Prostate gland (tissue), 2 donors: ENCODE results near the gene GNAQ. TPM values are rescaled to one million over a fixed set of nuclear protein-coding genes. Genes with fewer than 3 reads are reported as not detected.

ENCODE experiments used
- DNase-seq: peaks from one replicate; pipeline ENCODE4 v3.0.0-alpha.2; 2019; ENCODE audit warnings: low spot score
- H3K27ac ChIP-seq, 2 donors: fragments of 200-600 bp; sonication (generic); 2 replicates each; pipeline ENCODE4 v1.5.1; 2017 to 2019
- H3K27me3 ChIP-seq: fragments of 200-600 bp; sonication (generic); replicated peaks from 2 replicates; pipeline ENCODE4 v1.5.1; 2019; ENCODE audit not compliant: insufficient read depth
- H3K36me3 ChIP-seq, 2 donors: fragments of 200-600 bp; sonication (generic); 1 replicate in 1 of 2; 2 replicates in 1 of 2; pipeline versions ENCODE4 v1.5.1 to v1.8.1; 2017 to 2019
- H3K4me1 ChIP-seq: fragments of 200-600 bp; sonication (generic); replicated peaks from 2 replicates; pipeline ENCODE4 v1.5.1; 2019
- H3K4me3 ChIP-seq, 2 donors: fragments of 200-600 bp; sonication (generic); 2 replicates each; pipeline ENCODE4 v1.5.1; 2017 to 2019
- H3K9me3 ChIP-seq: fragments of 200-600 bp; sonication (generic); 2 replicates; pipeline ENCODE4 v1.5.1; 2017
- POLR2A ChIP-seq: fragments of 450-650 bp; IDR thresholded peaks from one replicate; pipeline ENCODE4 v1.6.1; 2016; ENCODE audit warnings: antibody characterized with exemption, mild to moderate bottlenecking
- POLR2AphosphoS5 ChIP-seq: sonication (generic); formaldehyde crosslinking; IDR thresholded peaks from one replicate; pipeline ENCODE4 v1.6.1; 2017; ENCODE audit warnings: antibody characterized with exemption
- WGBS: methylation state at CpG from one replicate; pipeline ENCODE4 v1.1.5; 2018; 5-methylcytosine and 5-hydroxymethylcytosine counted together
- intact Hi-C: fragments of 100-400 bp; cut with DNase I; formaldehyde crosslinking; loops from one replicate; pipeline ENCODE4 v1.14.2; 2022
- total RNA-seq, 2 donors: library from RNA; depleted of rRNA; stranded (reverse); fragments of >200 nt; gene quantifications; one replicate each; pipeline ENCODE4 v1.1.0, GENCODE V29; 2016
- TF ChIP-seq, protein P1 (sequence below), 4 experiments: fragments of 200-600 bp in 2 of 4; fragments of 450-650 bp in 2 of 4; sonication (generic) in 2 of 4; IDR thresholded peaks; 1 replicate in 3 of 4; 2 replicates in 1 of 4; pipeline ENCODE4 v1.5.1; 2016 to 2019; ENCODE audit warnings: antibody characterized with exemption in 4 of 4, mild to moderate bottlenecking in 2 of 4, moderate library complexity in 2 of 4

The GNAQ gene
- total RNA-seq, 2 donors from 2014 or later, result 35.0 to 43.7 TPM

DNA sequence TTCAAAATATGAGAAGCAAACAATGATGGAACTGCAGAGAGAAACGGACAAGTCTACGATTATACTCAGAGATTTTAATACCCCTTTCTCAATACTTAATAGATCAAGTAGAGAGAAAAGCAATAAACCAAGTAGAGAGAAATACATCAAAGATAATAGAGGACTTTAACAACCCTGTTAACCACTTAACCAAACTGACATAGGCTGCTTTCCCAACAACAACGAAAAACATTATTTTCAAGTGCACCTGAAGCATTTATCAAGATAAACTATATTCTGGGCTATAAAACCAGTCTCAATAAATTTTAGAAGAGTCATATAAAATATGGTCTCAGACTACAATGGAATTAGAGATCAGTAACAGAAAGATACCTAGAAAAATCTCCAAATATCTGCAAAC lies 67.4 kb downstream of the GNAQ start:
- no peak for DNase-seq
- H3K36me3 ChIP-seq, result no peaks in the 10 kb centered on the region
- no peaks in the 10 kb centered on the region for H3K27me3 ChIP-seq
- no peak overlapping the region for H3K4me3 ChIP-seq
- intact Hi-C loops, result no loop called here
- TF ChIP-seq POLR2A, result no peak
- TF ChIP-seq, protein P1, sequence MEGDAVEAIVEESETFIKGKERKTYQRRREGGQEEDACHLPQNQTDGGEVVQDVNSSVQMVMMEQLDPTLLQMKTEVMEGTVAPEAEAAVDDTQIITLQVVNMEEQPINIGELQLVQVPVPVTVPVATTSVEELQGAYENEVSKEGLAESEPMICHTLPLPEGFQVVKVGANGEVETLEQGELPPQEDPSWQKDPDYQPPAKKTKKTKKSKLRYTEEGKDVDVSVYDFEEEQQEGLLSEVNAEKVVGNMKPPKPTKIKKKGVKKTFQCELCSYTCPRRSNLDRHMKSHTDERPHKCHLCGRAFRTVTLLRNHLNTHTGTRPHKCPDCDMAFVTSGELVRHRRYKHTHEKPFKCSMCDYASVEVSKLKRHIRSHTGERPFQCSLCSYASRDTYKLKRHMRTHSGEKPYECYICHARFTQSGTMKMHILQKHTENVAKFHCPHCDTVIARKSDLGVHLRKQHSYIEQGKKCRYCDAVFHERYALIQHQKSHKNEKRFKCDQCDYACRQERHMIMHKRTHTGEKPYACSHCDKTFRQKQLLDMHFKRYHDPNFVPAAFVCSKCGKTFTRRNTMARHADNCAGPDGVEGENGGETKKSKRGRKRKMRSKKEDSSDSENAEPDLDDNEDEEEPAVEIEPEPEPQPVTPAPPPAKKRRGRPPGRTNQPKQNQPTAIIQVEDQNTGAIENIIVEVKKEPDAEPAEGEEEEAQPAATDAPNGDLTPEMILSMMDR (IDR thresholded peaks at IDR 0.05), result no peak
- TF ChIP-seq POLR2AphosphoS5, result no peak
- H3K4me1 ChIP-seq, result no peaks in the 10 kb centered on the region
- no peak overlapping the region for H3K27ac ChIP-seq
- H3K9me3 ChIP-seq, result no peaks in the 10 kb centered on the region
- 24% methylated on average over 3 of the region's 3 CpGs for WGBS

GRCh38 chr9:77961541-77961940 lies 70.1 kb downstream of the GNAQ start:
- no peaks in the 10 kb centered on the region for H3K9me3 ChIP-seq
- no peak overlapping the region for H3K4me3 ChIP-seq
- 60% methylated on average over 1 of the region's 1 CpG for WGBS
- no peak overlapping the region for H3K27ac ChIP-seq
- no peaks in the 10 kb centered on the region for H3K27me3 ChIP-seq
- no peak for DNase-seq
- no peaks in the 10 kb centered on the region for H3K4me1 ChIP-seq
- no peaks in the 10 kb centered on the region for H3K36me3 ChIP-seq
- intact Hi-C loops, result no loop called here
- TF ChIP-seq POLR2AphosphoS5 (no peak), POLR2A (no peak)
- TF ChIP-seq, protein P1 (IDR thresholded peaks at IDR 0.05), result no peak

- Histone ChIP-seq H3K4me3 (no peak overlapping the region), H3K9me3 (no peaks in the 10 kb centered on the region), H3K4me1 (no peaks in the 10 kb centered on the region), H3K27ac (no peak overlapping the region), H3K27me3 (no peaks in the 10 kb centered on the region), H3K36me3 (no peaks in the 10 kb centered on the region)
- no peak for TF ChIP-seq POLR2A
- TF ChIP-seq POLR2AphosphoS5, result no peak
- TF ChIP-seq, protein P1 (IDR thresholded peaks at IDR 0.05), result no peak
- WGBS, result 90% methylated on average over 5 of the region's 5 CpGs
- intact Hi-C loops, result no loop called here
- no peak for DNase-seq
These were observed 71.1 kb downstream of the GNAQ start for GRCh38 chr9:77960356-77961153.

DNA sequence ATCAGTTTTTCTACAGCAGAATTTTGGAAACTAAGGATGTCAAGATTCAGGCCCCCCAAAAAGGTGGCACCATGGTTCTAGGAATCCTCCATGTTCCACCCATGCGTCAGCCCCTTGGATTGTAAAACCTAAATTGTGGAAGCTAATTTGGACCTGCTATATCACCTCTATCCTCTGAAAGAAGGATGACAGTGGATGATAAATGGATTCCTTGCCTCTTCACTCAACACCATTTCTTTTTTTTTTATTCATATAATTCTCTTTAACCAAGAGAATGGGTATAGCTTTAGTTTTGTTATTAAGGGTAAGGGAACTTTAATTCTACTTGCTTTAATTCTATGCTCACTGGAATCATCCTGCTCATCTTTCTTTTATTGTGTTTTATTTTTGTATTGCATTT lies 71.8 kb downstream of the GNAQ start:
- TF ChIP-seq, protein P1 (IDR thresholded peaks at IDR 0.05), result no peak
- TF ChIP-seq POLR2AphosphoS5 (no peak), POLR2A (no peak)
- no peaks in the 10 kb centered on the region for H3K27me3 ChIP-seq
- no peak for DNase-seq
- 97% methylated on average over 1 of the region's 1 CpG for WGBS
- no peak overlapping the region for H3K27ac ChIP-seq
- H3K4me3 ChIP-seq, result no peak overlapping the region
- no peaks in the 10 kb centered on the region for H3K9me3 ChIP-seq
- intact Hi-C loops, result no loop called here
- H3K4me1 ChIP-seq, result no peaks in the 10 kb centered on the region
- no peaks in the 10 kb centered on the region for H3K36me3 ChIP-seq

- Histone ChIP-seq H3K36me3 (no peaks in the 10 kb centered on the region), H3K27me3 (no peaks in the 10 kb centered on the region), H3K4me1 (no peaks in the 10 kb centered on the region), H3K9me3 (no peaks in the 10 kb centered on the region), H3K4me3 (no peak overlapping the region), H3K27ac (no peak overlapping the region)
- WGBS, result 61% methylated on average over 5 of the region's 5 CpGs
- intact Hi-C loops, result no loop called here
- no peak for TF ChIP-seq POLR2AphosphoS5
- TF ChIP-seq, protein P1 (IDR thresholded peaks at IDR 0.05), result no peak
- TF ChIP-seq POLR2A, result no peak
- DNase-seq, result no peak
These were observed 74.0 kb downstream of the GNAQ start for GRCh38 chr9:77957652-77958051.
